Measurements from ENCODE around the gene MZF1. TPM values are rescaled to one million over a fixed set of nuclear protein-coding genes. Genes with fewer than 3 reads are reported as not detected.

Gene MZF1
- total RNA-seq, 1 experiment from 2014 or later, result 25.9 TPM

GRCh38 chr19:58575183-58576041 is 2.3 kb upstream of the MZF1 start:
- peaks cover 7% of the 10 kb centered on the region for H3K4me1 ChIP-seq (ENCODE audit: control insufficient read depth, insufficient read depth, low read length)
- H3K36me3 ChIP-seq (ENCODE audit: control insufficient read depth, insufficient read depth, low read length), result no peaks in the 10 kb centered on the region
- TSS peak; percentile 68 for BruUV-seq (replicated peaks)
- intact Hi-C loops (cut with micrococcal nuclease; ENCODE audit: unreplicated experiment) (no loop called here), in situ Hi-C loops (cut with HindIII; ENCODE audit: low pct_unique_long_range_greater_than_20kb, low sequenced_read_pairs) (no loop called here)
- POLR2A ChIA-PET, result interaction anchor here (0.6 to 1.3 kb wide), 6 partner anchors 16 to 354 kb away, joined by 3 to 8 read pairs (median 4); no protein-coding TSS in a partner anchor
- CTCF ChIA-PET, result interaction anchor here (0.7 to 0.9 kb wide), 2 partner anchors 9 to 21 kb away, joined by 4 to 5 read pairs; no protein-coding TSS in a partner anchor
- peak overlapping the region; percentile 64 to 89 for H3K4me3 ChIP-seq (ENCODE audit: low read depth in 2 of 2, low read length in 2 of 2)
- peak overlapping the region; percentile 90 for H3K27ac ChIP-seq (ENCODE audit: low read length)
- no peaks in the 10 kb centered on the region for H3K27me3 ChIP-seq (ENCODE audit: control insufficient read depth, insufficient read depth, low read length)
- peak; percentile 78 for ATAC-seq
- peak; percentile 74 for DNase-seq (ENCODE audit: low read depth, low spot score)
- peak; percentile 97 for TF ChIP-seq POLR2AphosphoS5 (IDR thresholded peaks at IDR 0.05; ENCODE audit: low read depth, low read length)
- TF ChIP-seq SIN3A (IDR thresholded peaks at IDR 0.05; ENCODE audit: borderline replicate concordance, insufficient read depth, low read depth, low read length), result peak; percentile 62; the same call in 1 of the 2 replicates
- TF ChIP-seq REST (IDR thresholded peaks at IDR 0.05; ENCODE audit: insufficient read depth in 1 of 2, low read depth in 2 of 2, low read length in 1 of 2), result peak in 1 of 2 experiments; percentile 50; a peak in 1 of 4 replicates
- TF ChIP-seq CTCF (IDR thresholded peaks at IDR 0.05), result no peak
- H3K9me3 ChIP-seq (ENCODE audit: control insufficient read depth, insufficient read depth, low read depth, low read length), result no peaks in the 10 kb centered on the region

GRCh38 chr19:58573658-58574164 is 576 bp upstream of the MZF1 start:
- no peak for ATAC-seq
- CTCF ChIA-PET, result no interaction called here
- POLR2A ChIA-PET, result interaction anchor here (0.6 to 0.7 kb wide), 2 partner anchors 17 to 36 kb away, joined by 7 read pairs; no protein-coding TSS in a partner anchor
- Histone ChIP-seq H3K9me3 (ENCODE audit: control insufficient read depth, insufficient read depth, low read depth, low read length) (no peaks in the 10 kb centered on the region), H3K4me1 (ENCODE audit: control insufficient read depth, insufficient read depth, low read length) (peaks cover 7% of the 10 kb centered on the region), H3K36me3 (ENCODE audit: control insufficient read depth, insufficient read depth, low read length) (no peaks in the 10 kb centered on the region), H3K27me3 (ENCODE audit: control insufficient read depth, insufficient read depth, low read length) (no peaks in the 10 kb centered on the region), H3K4me3 (ENCODE audit: low read depth in 2 of 2, low read length in 2 of 2) (peak overlapping the region; percentile 64 to 89), H3K27ac (ENCODE audit: low read length) (peak overlapping the region; percentile 90)
- TF ChIP-seq CTCF (IDR thresholded peaks at IDR 0.05) (no peak), TCF7L2 (IDR thresholded peaks at IDR 0.05; ENCODE audit: low read depth, low read length) (no peak), SIN3A (IDR thresholded peaks at IDR 0.05; ENCODE audit: borderline replicate concordance, insufficient read depth, low read depth, low read length) (no peak; the same call in 1 of the 2 replicates), POLR2AphosphoS5 (IDR thresholded peaks at IDR 0.05; ENCODE audit: low read depth, low read length) (no peak), REST (IDR thresholded peaks at IDR 0.05; ENCODE audit: insufficient read depth in 1 of 2, low read depth in 2 of 2, low read length in 1 of 2) (no peak)
- intact Hi-C loops (cut with micrococcal nuclease; ENCODE audit: unreplicated experiment), result no loop called here
- DNase-seq (ENCODE audit: low read depth, low spot score), result no peak
- in situ Hi-C loops (cut with HindIII; ENCODE audit: low pct_unique_long_range_greater_than_20kb, low sequenced_read_pairs), result no loop called here
- TSS peak; percentile 79 for BruUV-seq (replicated peaks)

All from Panc1 (cell line).